PFSK-1 (cell line): ENCODE data around the gene SORCS1.

Experiments
- FOXP2 ChIP-seq: optimal IDR thresholded peaks from 2 replicates; pipeline ENCODE3; 2011; ENCODE audit warnings: borderline replicate concordance, control low read depth, inconsistent platforms; ENCODE audit not compliant: insufficient read depth; ENCODE audit errors: extremely low read length, extremely low read depth
- POLR2AphosphoS5 ChIP-seq: IDR thresholded peaks from 2 replicates; pipeline ENCODE4 v1.6.1; 2012; ENCODE audit warnings: low read depth, mild to moderate bottlenecking, control low read depth, low read length, moderate library complexity
- TAF1 ChIP-seq: IDR thresholded peaks from 2 replicates; pipeline ENCODE4 v1.6.1; 2012; ENCODE audit warnings: low read length, control low read depth, borderline replicate concordance; ENCODE audit not compliant: insufficient read depth
- TF ChIP-seq, protein P1 (sequence below), 2 experiments: IDR thresholded peaks; 2 replicates each; pipeline versions ENCODE4 v1.6.1 to v1.8.0; 2011 to 2012; ENCODE audit warnings: low read depth in 2 of 2, low read length in 2 of 2, control low read depth in 1 of 2, inconsistent platforms in 1 of 2, mild to moderate bottlenecking in 1 of 2, moderate library complexity in 1 of 2; ENCODE audit not compliant: insufficient read depth in 1 of 2

DNA sequence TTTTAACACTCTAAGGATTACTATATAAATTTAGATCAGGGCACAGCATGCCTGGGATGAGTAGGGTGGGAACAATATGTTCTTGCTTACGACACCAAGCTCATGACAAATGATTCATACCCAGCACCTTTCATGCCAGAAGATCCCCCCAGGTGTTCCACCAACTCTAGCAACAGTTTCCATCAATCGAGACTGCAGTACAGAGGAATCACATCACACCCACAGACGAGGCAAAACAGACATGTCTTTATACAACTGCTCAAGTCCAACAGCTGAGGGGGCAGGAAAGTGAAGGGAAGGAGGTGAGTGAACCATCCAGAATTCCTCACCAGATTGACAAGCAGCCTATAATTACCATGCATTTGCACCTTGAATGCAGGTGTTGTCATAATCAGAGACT lies 3.6 kb downstream of the SORCS1 start:
- no peak for TF ChIP-seq TAF1
- no peak for TF ChIP-seq FOXP2
- no peak for TF ChIP-seq POLR2AphosphoS5
- TF ChIP-seq, protein P1, sequence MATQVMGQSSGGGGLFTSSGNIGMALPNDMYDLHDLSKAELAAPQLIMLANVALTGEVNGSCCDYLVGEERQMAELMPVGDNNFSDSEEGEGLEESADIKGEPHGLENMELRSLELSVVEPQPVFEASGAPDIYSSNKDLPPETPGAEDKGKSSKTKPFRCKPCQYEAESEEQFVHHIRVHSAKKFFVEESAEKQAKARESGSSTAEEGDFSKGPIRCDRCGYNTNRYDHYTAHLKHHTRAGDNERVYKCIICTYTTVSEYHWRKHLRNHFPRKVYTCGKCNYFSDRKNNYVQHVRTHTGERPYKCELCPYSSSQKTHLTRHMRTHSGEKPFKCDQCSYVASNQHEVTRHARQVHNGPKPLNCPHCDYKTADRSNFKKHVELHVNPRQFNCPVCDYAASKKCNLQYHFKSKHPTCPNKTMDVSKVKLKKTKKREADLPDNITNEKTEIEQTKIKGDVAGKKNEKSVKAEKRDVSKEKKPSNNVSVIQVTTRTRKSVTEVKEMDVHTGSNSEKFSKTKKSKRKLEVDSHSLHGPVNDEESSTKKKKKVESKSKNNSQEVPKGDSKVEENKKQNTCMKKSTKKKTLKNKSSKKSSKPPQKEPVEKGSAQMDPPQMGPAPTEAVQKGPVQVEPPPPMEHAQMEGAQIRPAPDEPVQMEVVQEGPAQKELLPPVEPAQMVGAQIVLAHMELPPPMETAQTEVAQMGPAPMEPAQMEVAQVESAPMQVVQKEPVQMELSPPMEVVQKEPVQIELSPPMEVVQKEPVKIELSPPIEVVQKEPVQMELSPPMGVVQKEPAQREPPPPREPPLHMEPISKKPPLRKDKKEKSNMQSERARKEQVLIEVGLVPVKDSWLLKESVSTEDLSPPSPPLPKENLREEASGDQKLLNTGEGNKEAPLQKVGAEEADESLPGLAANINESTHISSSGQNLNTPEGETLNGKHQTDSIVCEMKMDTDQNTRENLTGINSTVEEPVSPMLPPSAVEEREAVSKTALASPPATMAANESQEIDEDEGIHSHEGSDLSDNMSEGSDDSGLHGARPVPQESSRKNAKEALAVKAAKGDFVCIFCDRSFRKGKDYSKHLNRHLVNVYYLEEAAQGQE (IDR thresholded peaks at IDR 0.05; ENCODE audit: insufficient read depth in 1 of 2, low read depth in 2 of 2, low read length in 2 of 2) = no peak
